Liver (tissue), 9 donors: ENCODE data around the gene ALDH1A2. TPM values are rescaled to one million over a fixed set of nuclear protein-coding genes. Genes with fewer than 3 reads are reported as not detected.

Experiments used
- DNase-seq: peaks from one replicate; pipeline ENCODE4 v3.0.0-alpha.2; 2017; ENCODE audit warnings: low spot score
- H3K27ac ChIP-seq, 2 donors: one replicate each; pipeline ENCODE4 v1.7.0; 2013; ENCODE audit warnings: inconsistent platforms in 2 of 2, low read length in 2 of 2, control low read depth in 1 of 2, low read depth in 1 of 2, mild to moderate bottlenecking in 1 of 2
- H3K27me3 ChIP-seq, 4 donors: one replicate each; pipeline versions ENCODE4 v1.6.1 to v1.7.0; 2013; ENCODE audit warnings: low read length in 3 of 4, inconsistent platforms in 1 of 4, mild to moderate bottlenecking in 1 of 4, moderate library complexity in 1 of 4; ENCODE audit not compliant: control insufficient read depth in 4 of 4, insufficient read depth in 4 of 4
- H3K36me3 ChIP-seq, 4 donors: one replicate each; pipeline versions ENCODE4 v1.6.1 to v1.7.0; 2013; ENCODE audit warnings: low read length in 3 of 4, mild to moderate bottlenecking in 3 of 4, low read depth in 1 of 4, moderate library complexity in 1 of 4; ENCODE audit not compliant: control insufficient read depth in 4 of 4, insufficient read depth in 3 of 4
- H3K4me1 ChIP-seq, 4 donors: one replicate each; pipeline versions ENCODE4 v1.6.1 to v1.7.0; 2013; ENCODE audit warnings: low read length in 3 of 4, mild to moderate bottlenecking in 3 of 4, moderate library complexity in 1 of 4; ENCODE audit not compliant: control insufficient read depth in 4 of 4, insufficient read depth in 4 of 4
- H3K4me3 ChIP-seq, 3 donors: one replicate each; pipeline versions ENCODE4 v1.6.1 to v1.7.0; 2013; ENCODE audit warnings: low read length in 3 of 3, control low read depth in 1 of 3, low read depth in 1 of 3, mild to moderate bottlenecking in 1 of 3
- H3K9ac ChIP-seq, 2 donors: one replicate each; pipeline ENCODE4 v1.7.0; 2013; ENCODE audit warnings: low read length in 2 of 2, mild to moderate bottlenecking in 2 of 2, moderate library complexity in 2 of 2, control low read depth in 1 of 2, low read depth in 1 of 2
- H3K9me3 ChIP-seq, 4 donors: one replicate each; pipeline versions ENCODE4 v1.6.1 to v1.7.0; 2013; ENCODE audit warnings: low read length in 3 of 4; ENCODE audit not compliant: control insufficient read depth in 4 of 4
- ATF3 ChIP-seq: IDR thresholded peaks from 2 replicates; pipeline ENCODE4 v1.6.1; 2016; ENCODE audit warnings: antibody characterized with exemption
- CTCF ChIP-seq: fragments of 150-350 bp; IDR thresholded peaks from 2 replicates; pipeline ENCODE4 v1.5.1; 2017; ENCODE audit warnings: improper control_type of control experiment, low read depth, low read length; ENCODE audit not compliant: missing input control
- EGR1 ChIP-seq, 2 donors: IDR thresholded peaks; 2 replicates each; pipeline ENCODE4 v1.6.1; 2016 to 2018; ENCODE audit warnings: antibody characterized with exemption in 2 of 2, low read depth in 2 of 2
- FOXA2 ChIP-seq: IDR thresholded peaks from 2 replicates; pipeline ENCODE4 v1.6.1; 2016; ENCODE audit warnings: antibody characterized with exemption
- GABPA ChIP-seq, 2 donors: IDR thresholded peaks in 1 of 2; conservative IDR thresholded peaks in 1 of 2; 2 replicates each; pipeline ENCODE4 v1.6.1; 2016; ENCODE audit warnings: antibody characterized with exemption in 2 of 2, mild to moderate bottlenecking in 1 of 2, moderate library complexity in 1 of 2
- HNF4A ChIP-seq, 2 donors: conservative IDR thresholded peaks; 2 replicates each; pipeline ENCODE4 v1.6.1; 2016; ENCODE audit warnings: antibody characterized with exemption in 2 of 2, mild to moderate bottlenecking in 2 of 2
- HNF4G ChIP-seq: IDR thresholded peaks from 2 replicates; pipeline ENCODE4 v1.6.1; 2016; ENCODE audit warnings: antibody characterized with exemption
- NR2F2 ChIP-seq: IDR thresholded peaks from 2 replicates; pipeline ENCODE4 v1.6.1; 2016; ENCODE audit warnings: antibody characterized with exemption
- RAD21 ChIP-seq, 2 donors: IDR thresholded peaks; 2 replicates each; pipeline ENCODE4 v1.6.1; 2016; ENCODE audit warnings: antibody characterized with exemption in 2 of 2, mild to moderate bottlenecking in 2 of 2
- RXRA ChIP-seq, 2 donors: IDR thresholded peaks; 2 replicates each; pipeline ENCODE4 v1.6.1; 2017 to 2018; ENCODE audit warnings: antibody characterized with exemption in 2 of 2, mild to moderate bottlenecking in 1 of 2
- SP1 ChIP-seq: IDR thresholded peaks from 2 replicates; pipeline ENCODE4 v1.6.1; 2018; ENCODE audit warnings: antibody characterized with exemption, mild to moderate bottlenecking
- TAF1 ChIP-seq: conservative IDR thresholded peaks from 2 replicates; pipeline ENCODE4 v1.6.1; 2016; ENCODE audit warnings: antibody characterized with exemption, mild to moderate bottlenecking
- WGBS: extraction: QIAGEN DNeasy Blood & Tissue Kit; methylation state at CpG from one replicate; pipeline ENCODE4 v1.1.7; 2013; 5-methylcytosine and 5-hydroxymethylcytosine counted together
- polyA plus RNA-seq, 2 donors: library from polyadenylated mRNA; stranded (reverse) in 1 of 2; unstranded in 1 of 2; fragments of 200-250 nt in 1 of 2; fragments of >200 nt in 1 of 2; fragmentation: Nextera tagmentation in 1 of 2; extraction: Ambion mirVana in 1 of 2; gene quantifications; one replicate each; pipeline versions ENCODE4 v1.2.1 to v1.2.3, GENCODE V29; 2013 to 2015
- total RNA-seq, 2 donors: library from RNA; depleted of rRNA; stranded (reverse); fragments of >200 nt; gene quantifications; one replicate each; pipeline ENCODE4 v1.2.3, GENCODE V29; 2014
- TF ChIP-seq, protein P1 (sequence below): IDR thresholded peaks from 2 replicates; pipeline ENCODE4 v1.6.1; 2016; ENCODE audit warnings: antibody characterized with exemption
- donor health status: healthy.
- donor health status: healthy.
- donor health status: healthy.
- donor health status: healthy.
- donor health status: healthy.

Gene ALDH1A2
- total and polyA plus RNA-seq, 4 donors = 1.2 to 22.7 (median 14.0) TPM

- 93% methylated on average over 2 of the region's 2 CpGs for WGBS
- H3K36me3 ChIP-seq = no peaks in the 10 kb centered on the region
- H3K4me1 ChIP-seq = peaks cover 0 to 5% (median 5%) of the 10 kb centered on the region in 4 donors
- DNase-seq = no peak
- TF ChIP-seq RXRA (IDR thresholded peaks at IDR 0.05) (no peak), EGR1 (IDR thresholded peaks at IDR 0.05; ENCODE audit: low read depth in 2 of 2) (no peak), HNF4A (conservative IDR thresholded peaks at IDR 0.05) (no peak), SP1 (no peak), RAD21 (IDR thresholded peaks at IDR 0.05) (no peak), GABPA (IDR thresholded peaks at IDR 0.05 in 1 of 2, conservative IDR thresholded peaks at IDR 0.05 in 1 of 2) (no peak), FOXA2 (no peak), CTCF (no peak)
- H3K4me3 ChIP-seq = no peak overlapping the region
- H3K9me3 ChIP-seq = no peaks in the 10 kb centered on the region
- no peak overlapping the region for H3K9ac ChIP-seq
- no peak overlapping the region for H3K27ac ChIP-seq
- H3K27me3 ChIP-seq = no peaks in the 10 kb centered on the region
These were observed 8.9 kb upstream of the ALDH1A2 start for GRCh38 chr15:58074452-58074851.

- DNase-seq = peak; percentile 59
- Histone ChIP-seq H3K4me1 (peaks cover 3 to 6% (median 4%) of the 10 kb centered on the region in 4 donors), H3K9ac (no peak overlapping the region), H3K36me3 (no peaks in the 10 kb centered on the region), H3K27ac (no peak overlapping the region), H3K27me3 (peaks cover 0 to 4% (median 0%) of the 10 kb centered on the region in 4 donors), H3K4me3 (no peak overlapping the region), H3K9me3 (no peaks in the 10 kb centered on the region)
- 41% methylated on average over 7 of the region's 7 CpGs for WGBS
- TF ChIP-seq, protein P1, sequence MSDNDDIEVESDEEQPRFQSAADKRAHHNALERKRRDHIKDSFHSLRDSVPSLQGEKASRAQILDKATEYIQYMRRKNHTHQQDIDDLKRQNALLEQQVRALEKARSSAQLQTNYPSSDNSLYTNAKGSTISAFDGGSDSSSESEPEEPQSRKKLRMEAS = no peak
- no peak for TF ChIP-seq HNF4A (conservative IDR thresholded peaks at IDR 0.05)
- no peak for TF ChIP-seq SP1
- no peak for TF ChIP-seq HNF4G
- no peak for TF ChIP-seq FOXA2
- no peak for TF ChIP-seq GABPA (IDR thresholded peaks at IDR 0.05 in 1 of 2, conservative IDR thresholded peaks at IDR 0.05 in 1 of 2)
- TF ChIP-seq EGR1 (IDR thresholded peaks at IDR 0.05; ENCODE audit: low read depth in 2 of 2) = no peak
- peak; percentile 87 for TF ChIP-seq CTCF
- no peak for TF ChIP-seq TAF1
- TF ChIP-seq RAD21 (IDR thresholded peaks at IDR 0.05) = peak; percentile 93 to 95
- TF ChIP-seq ATF3 = no peak
- TF ChIP-seq NR2F2 = no peak
- TF ChIP-seq RXRA (IDR thresholded peaks at IDR 0.05) = no peak
These were observed 5.4 kb upstream of the ALDH1A2 start for GRCh38 chr15:58070801-58071418.
